Esophagus muscularis mucosa (tissue), 4 donors: ENCODE data around the gene FAM169A.

Experiments used
- EP300 ChIP-seq: sonication (generic); formaldehyde crosslinking; IDR thresholded peaks from one replicate; pipeline ENCODE4 v1.6.1; 2017; ENCODE audit warnings: antibody characterized with exemption
- POLR2A ChIP-seq: fragments of 450-650 bp; IDR thresholded peaks from one replicate; pipeline ENCODE4 v1.6.1; 2017; ENCODE audit warnings: antibody characterized with exemption, moderate library complexity, mild to moderate bottlenecking, low read depth
- POLR2AphosphoS5 ChIP-seq, 2 donors: sonication (generic); formaldehyde crosslinking; IDR thresholded peaks; one replicate each; pipeline ENCODE4 v1.6.1; 2017; ENCODE audit warnings: antibody characterized with exemption in 2 of 2
- TF ChIP-seq, protein P1 (sequence below), 3 experiments: fragments of 200-600 bp in 2 of 3; fragments of 450-650 bp in 1 of 3; sonication (generic) in 2 of 3; IDR thresholded peaks; one replicate each; pipeline ENCODE4 v1.5.1; 2017 to 2019; ENCODE audit warnings: antibody characterized with exemption in 3 of 3, mild to moderate bottlenecking in 2 of 3, moderate library complexity in 1 of 3

- TF ChIP-seq, protein P1, sequence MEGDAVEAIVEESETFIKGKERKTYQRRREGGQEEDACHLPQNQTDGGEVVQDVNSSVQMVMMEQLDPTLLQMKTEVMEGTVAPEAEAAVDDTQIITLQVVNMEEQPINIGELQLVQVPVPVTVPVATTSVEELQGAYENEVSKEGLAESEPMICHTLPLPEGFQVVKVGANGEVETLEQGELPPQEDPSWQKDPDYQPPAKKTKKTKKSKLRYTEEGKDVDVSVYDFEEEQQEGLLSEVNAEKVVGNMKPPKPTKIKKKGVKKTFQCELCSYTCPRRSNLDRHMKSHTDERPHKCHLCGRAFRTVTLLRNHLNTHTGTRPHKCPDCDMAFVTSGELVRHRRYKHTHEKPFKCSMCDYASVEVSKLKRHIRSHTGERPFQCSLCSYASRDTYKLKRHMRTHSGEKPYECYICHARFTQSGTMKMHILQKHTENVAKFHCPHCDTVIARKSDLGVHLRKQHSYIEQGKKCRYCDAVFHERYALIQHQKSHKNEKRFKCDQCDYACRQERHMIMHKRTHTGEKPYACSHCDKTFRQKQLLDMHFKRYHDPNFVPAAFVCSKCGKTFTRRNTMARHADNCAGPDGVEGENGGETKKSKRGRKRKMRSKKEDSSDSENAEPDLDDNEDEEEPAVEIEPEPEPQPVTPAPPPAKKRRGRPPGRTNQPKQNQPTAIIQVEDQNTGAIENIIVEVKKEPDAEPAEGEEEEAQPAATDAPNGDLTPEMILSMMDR (IDR thresholded peaks at IDR 0.05), result no peak
- no peak for TF ChIP-seq POLR2A
- TF ChIP-seq POLR2AphosphoS5 (IDR thresholded peaks at IDR 0.05), result no peak
- TF ChIP-seq EP300, result no peak
Observed at GRCh38 chr5:74765929-74766328, 100.3 kb downstream of the FAM169A start.
